ENCODE data around the gene GMIP. TPM values are rescaled to one million over a fixed set of nuclear protein-coding genes. Genes with fewer than 3 reads are reported as not detected.

Gene GMIP
- polyA plus RNA-seq, 12 donors, result 1.8 to 14.7 (median 2.8) TPM; not detected in 1

GRCh38 chr19:19635313-19635702 lies 8.1 kb downstream of the GMIP start:
- DNase-seq, result no peak

- no peak for DNase-seq
Measured at GRCh38 chr19:19634516-19635312, 8.7 kb downstream of the GMIP start.

- DNase-seq, result no peak
Measured at GRCh38 chr19:19633711-19634515, 9.5 kb downstream of the GMIP start.

DNA sequence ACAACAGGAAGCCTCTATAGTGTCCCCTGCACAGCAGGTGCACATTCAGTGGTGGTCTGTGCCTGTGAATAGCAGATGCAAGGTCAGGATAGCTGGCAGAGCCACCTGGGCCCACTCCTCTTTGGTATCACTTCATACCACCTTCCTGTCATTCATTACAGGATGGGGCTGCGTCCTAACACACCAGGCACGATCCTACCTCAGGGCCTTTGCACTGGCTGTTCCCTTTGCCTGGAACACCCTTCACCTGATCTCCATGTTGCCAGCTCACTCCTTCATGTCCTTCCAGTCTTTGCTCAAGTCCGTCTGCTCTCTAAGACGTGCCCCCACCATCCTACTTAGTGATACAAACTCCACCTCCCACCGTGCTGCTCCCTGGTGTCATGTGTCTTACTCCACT lies 10.8 kb downstream of the GMIP start:
- DNase-seq, result no peak

DNA sequence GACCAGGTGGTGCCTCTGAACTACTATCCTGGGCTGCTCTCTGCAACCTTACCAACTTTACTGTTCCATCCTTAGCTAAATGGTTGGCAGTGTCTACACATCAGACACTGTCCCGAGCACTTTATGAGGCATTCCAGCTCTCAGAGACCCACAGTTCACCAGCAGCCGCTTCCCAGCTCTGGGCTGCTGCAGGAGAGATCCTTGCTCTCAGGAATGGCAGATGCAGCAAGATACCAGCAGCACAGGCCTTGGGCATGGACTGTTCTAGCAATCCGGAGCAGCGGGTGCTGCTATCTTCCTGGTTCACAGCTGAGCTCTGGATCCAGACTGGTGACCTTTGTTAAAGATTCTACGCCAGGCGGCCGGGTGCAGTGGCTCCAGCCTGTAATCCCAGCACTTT lies 12.1 kb downstream of the GMIP start:
- DNase-seq, result no peak

DNA sequence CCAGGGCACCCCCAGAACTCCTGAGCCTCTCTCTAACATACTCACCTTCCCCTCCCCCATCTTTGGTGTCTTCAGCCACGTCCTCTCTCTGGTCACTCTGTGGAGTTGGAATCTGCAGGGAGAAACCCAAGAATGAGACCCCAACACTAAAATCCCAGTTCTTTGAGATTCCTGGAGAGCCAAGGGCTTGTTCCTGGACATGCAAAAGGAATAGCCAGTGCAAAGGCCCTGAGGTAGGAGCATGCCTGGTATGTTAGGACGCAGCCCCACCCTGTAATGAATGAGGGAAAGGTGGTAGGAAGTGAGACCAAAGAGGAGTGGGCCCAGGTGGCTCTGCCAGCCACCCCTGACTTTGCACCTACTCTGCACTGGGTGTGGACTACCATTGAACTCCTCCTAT lies 13.0 kb downstream of the GMIP start:
- no peak for DNase-seq

- DNase-seq, result no peak
Measured at GRCh38 chr19:19630062-19630414, 13.4 kb downstream of the GMIP start.

- DNase-seq, result no peak
Measured at GRCh38 chr19:19628501-19629134, 14.8 kb downstream of the GMIP start.

- no peak for DNase-seq
Measured at GRCh38 chr19:19627621-19628500, 15.6 kb downstream of the GMIP start, which contains the start of gene LPAR2. Gene LPAR2, minus strand, starts transcription at chr19:19628220. Its CDS starts 945 bp downstream, at chr19:19627275.

GRCh38 chr19:19626516-19627472 lies 16.7 kb downstream of the GMIP start:
- no peak for DNase-seq

- no peak for DNase-seq
Measured at GRCh38 chr19:19624032-19624570, 19.4 kb downstream of the GMIP start.

- no peak for DNase-seq
Measured at GRCh38 chr19:19623383-19623782, 20.1 kb downstream of the GMIP start.

- no peak for DNase-seq
Measured at GRCh38 chr19:19619849-19620210, 23.6 kb downstream of the GMIP start.

GRCh38 chr19:19619181-19619848 lies 24.1 kb downstream of the GMIP start:
- no peak for DNase-seq

GRCh38 chr19:19618219-19619051 lies 25.0 kb downstream of the GMIP start, which contains the start of gene PBX4:
Gene PBX4, minus strand, starts transcription at chr19:19618687. Its CDS starts 58 bp downstream, at chr19:19618629.
- peak; percentile 94 for DNase-seq

DNA sequence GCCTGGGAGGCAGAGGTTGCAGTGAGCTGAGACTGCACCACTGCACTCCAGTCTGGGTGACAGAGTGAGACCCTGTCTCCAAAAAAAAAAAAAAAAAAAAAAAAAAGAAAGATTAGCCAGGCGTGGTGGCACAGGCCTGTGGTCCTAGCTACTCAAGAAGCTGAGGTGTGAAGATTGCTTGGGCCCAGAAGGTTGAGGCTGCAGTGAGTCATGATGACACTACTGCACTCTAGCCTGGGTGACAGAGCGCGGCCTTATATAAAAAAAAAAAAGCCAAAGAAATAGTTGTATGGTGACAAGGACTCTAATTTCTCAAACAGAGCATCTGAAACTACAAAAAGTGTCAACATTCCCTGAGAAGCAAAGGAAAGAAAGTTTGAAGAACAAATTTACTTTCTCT lies 28.4 kb downstream of the GMIP start:
- DNase-seq, result no peak

DNA sequence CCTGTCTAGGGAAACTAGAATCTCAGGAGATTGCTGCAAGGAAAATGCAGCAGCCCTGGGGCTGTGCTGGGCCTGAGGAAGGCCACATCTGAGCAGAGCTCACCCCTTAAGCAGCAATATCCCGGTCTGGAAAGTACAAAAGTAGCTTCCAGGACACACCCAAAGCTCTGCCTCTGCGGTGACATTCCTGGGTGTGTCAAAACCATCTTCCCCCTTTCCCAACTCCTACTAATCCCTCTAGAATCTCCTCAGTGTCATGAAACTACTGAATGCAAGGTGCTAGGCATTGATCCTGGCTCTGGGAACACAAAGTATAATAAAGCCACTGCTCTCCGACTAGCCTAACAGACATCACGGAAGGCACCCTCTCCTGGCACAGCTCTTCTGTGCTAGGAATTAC lies 30.0 kb downstream of the GMIP start:
- DNase-seq, result no peak

- no peak for DNase-seq
Measured at GRCh38 chr19:19610376-19611202, 32.9 kb downstream of the GMIP start.
